Endothelial cell of umbilical vein (primary cell): ENCODE measurements around the gene ITGA6. TPM values are rescaled to one million over a fixed set of nuclear protein-coding genes. Genes with fewer than 3 reads are reported as not detected.

Source experiments
- BruUV-seq: library from RNA; stranded (reverse); fragments of 400-500 nt; replicated peaks from 2 replicates; lab custom pipeline; 2021; lab: Mats Ljungman, UMichigan
- CTCF ChIA-PET: fragments of 300-600, 350-600 bp; sonication (Branson Sonifier 250); formaldehyde crosslinking; loops from one replicate; lab custom pipeline; 2021; ENCODE audit warnings: antibody characterized with exemption, inconsistent platforms; lab: Charles Lee
- POLR2A ChIA-PET: fragments of 300-600, 350-600 bp; sonication (Branson Sonifier 250); formaldehyde crosslinking; loops from one replicate; lab custom pipeline; 2021; ENCODE audit warnings: antibody characterized with exemption, inconsistent platforms; lab: Charles Lee
- DNase-seq: peaks from one replicate; pipeline ENCODE4 v3.0.0-alpha.2; 2011; ENCODE audit warnings: low read depth, low spot score
- FAIRE-seq: peaks from 2 replicates; lab custom pipeline; 2011; peaks lifted over from hg19 to GRCh38; lab: Jason Lieb, UNC
- H2AFZ ChIP-seq: 2 replicates; pipeline ENCODE4 v1.6.0; 2012; ENCODE audit warnings: low read depth, low read length, control low read depth, inconsistent platforms
- H3K27ac ChIP-seq: 2 replicates; pipeline ENCODE4 v1.5.1; 2011; ENCODE audit warnings: low read depth, mild to moderate bottlenecking, control low read depth, low read length, moderate library complexity; ENCODE audit not compliant: insufficient read depth
- H3K27me3 ChIP-seq, 2 experiments: 2 replicates each; pipeline versions ENCODE4 v1.6.0 to v1.6.1; 2011; ENCODE audit warnings: low read length in 2 of 2, mixed read lengths in 1 of 2; ENCODE audit not compliant: control insufficient read depth in 2 of 2, insufficient read depth in 2 of 2
- H3K36me3 ChIP-seq, 2 experiments: 2 replicates in 1 of 2; 3 replicates in 1 of 2; pipeline ENCODE4 v1.5.1; 2011; ENCODE audit warnings: low read length in 2 of 2, mild to moderate bottlenecking in 1 of 2, moderate library complexity in 1 of 2; ENCODE audit not compliant: control insufficient read depth in 2 of 2, insufficient read depth in 2 of 2; ENCODE audit errors: extremely low read depth in 1 of 2
- H3K4me1 ChIP-seq: 3 replicates; pipeline ENCODE4 v1.5.1; 2011; ENCODE audit warnings: mild to moderate bottlenecking, low read length; ENCODE audit not compliant: control insufficient read depth, insufficient read depth; ENCODE audit errors: extremely low read depth
- H3K4me2 ChIP-seq: 2 replicates; pipeline ENCODE4 v1.6.1; 2011; ENCODE audit warnings: low read length, control low read depth, mixed read lengths; ENCODE audit not compliant: insufficient read depth
- H3K4me3 ChIP-seq, 3 experiments: fragments of 200-600 bp in 1 of 3; sonication (generic), shearing (Covaris generic) in 1 of 3; replicated peaks in 1 of 3; 2 replicates each; pipeline ENCODE4 v1.5.1; 2011 to 2016; ENCODE audit warnings: control low read depth in 3 of 3, low read length in 3 of 3, mild to moderate bottlenecking in 2 of 3, inconsistent platforms in 1 of 3, low read depth in 1 of 3, moderate library complexity in 1 of 3; ENCODE audit not compliant: insufficient read depth in 1 of 3
- H3K79me2 ChIP-seq: 2 replicates; pipeline ENCODE4 v1.6.0; 2012; ENCODE audit warnings: low read length, inconsistent platforms; ENCODE audit not compliant: control insufficient read depth, insufficient read depth
- H3K9ac ChIP-seq: replicated peaks from 2 replicates; pipeline ENCODE3; 2011; ENCODE audit warnings: low read length, control low read depth; ENCODE audit not compliant: insufficient read depth; ENCODE audit errors: extremely low read depth
- H3K9me1 ChIP-seq: replicated peaks from 3 replicates; pipeline ENCODE4 v1.6.0; 2011; ENCODE audit warnings: mild to moderate bottlenecking, low read length; ENCODE audit not compliant: control insufficient read depth, insufficient read depth; ENCODE audit errors: extremely low read depth
- H3K9me3 ChIP-seq: replicated peaks from 2 replicates; pipeline ENCODE4 v1.5.1; 2012; ENCODE audit warnings: low read length, inconsistent platforms; ENCODE audit not compliant: control insufficient read depth, insufficient read depth
- H4K20me1 ChIP-seq: replicated peaks from 2 replicates; pipeline ENCODE3; 2011; ENCODE audit warnings: mild to moderate bottlenecking, low read length; ENCODE audit not compliant: control insufficient read depth, insufficient read depth; ENCODE audit errors: extremely low read depth
- EZH2 ChIP-seq: IDR thresholded peaks from 2 replicates; pipeline ENCODE4 v1.6.1; 2012; ENCODE audit warnings: borderline replicate concordance, low read depth, mild to moderate bottlenecking, moderate library complexity, low read length, inconsistent platforms; ENCODE audit not compliant: severe bottlenecking
- FOS ChIP-seq: IDR thresholded peaks from 2 replicates; pipeline ENCODE4 v1.6.1; 2011; ENCODE audit warnings: mild to moderate bottlenecking, low read length, moderate library complexity, borderline replicate concordance; ENCODE audit not compliant: insufficient read depth
- GATA2 ChIP-seq: IDR thresholded peaks from 2 replicates; pipeline ENCODE4 v1.7.0; 2011; ENCODE audit warnings: low read depth, mild to moderate bottlenecking, moderate library complexity, mixed read lengths, low read length; ENCODE audit not compliant: insufficient read length, insufficient read depth
- JUN ChIP-seq: IDR thresholded peaks from 2 replicates; pipeline ENCODE4 v1.6.1; 2011; ENCODE audit warnings: borderline replicate concordance, low read depth; ENCODE audit not compliant: insufficient read length, insufficient read depth
- MYC ChIP-seq: IDR thresholded peaks from one replicate; pipeline ENCODE4 v1.6.1; 2011; ENCODE audit warnings: mild to moderate bottlenecking, low read depth, low read length
- POLR2A ChIP-seq: IDR thresholded peaks from 2 replicates; pipeline ENCODE4 v1.6.1; 2012; ENCODE audit warnings: low read depth, mild to moderate bottlenecking, control low read depth, low read length
- POLR2AphosphoS5 ChIP-seq: IDR thresholded peaks from 2 replicates; pipeline ENCODE4 v1.6.1; 2012; ENCODE audit warnings: low read depth, mild to moderate bottlenecking, control low read depth, low read length, moderate library complexity; ENCODE audit not compliant: insufficient read depth
- dilution Hi-C: fragments of 300-500 bp; cut with MboI; formaldehyde crosslinking; loops from one replicate; pipeline ENCODE4 v1.15.0; 2019; ENCODE audit warnings: low sequenced_read_pairs; ENCODE audit not compliant: extremely low pct_ligation_motif_present
- intact Hi-C: fragments of 100-400 bp; cut with micrococcal nuclease; formaldehyde crosslinking; loops from one replicate; pipeline ENCODE4 v1.10.0; 2022
- polyA plus RNA-seq, 4 experiments: library from polyadenylated mRNA; depleted of rRNA in 3 of 4; stranded (reverse) in 3 of 4; unstranded in 1 of 4; fragments of >200 nt; gene quantifications; 2 replicates each; pipeline versions ENCODE4 v1.2.1 to v1.2.3, GENCODE V29; 2011 to 2012; ENCODE audit warnings: missing spikeins in 1 of 4
- total RNA-seq: library from RNA; stranded (reverse); gene quantifications from 2 replicates; pipeline ENCODE4 v1.2.3, GENCODE V29; 2021
- TF ChIP-seq, protein P1 (sequence below): IDR thresholded peaks from 2 replicates; pipeline ENCODE4 v1.6.1; 2011; ENCODE audit not compliant: insufficient read depth, insufficient read length
- TF ChIP-seq, protein P2 (sequence below), 2 donors: IDR thresholded peaks; 1 replicate in 1 of 2; 2 replicates in 1 of 2; pipeline ENCODE4 v1.5.1; 2011; ENCODE audit warnings: low read length in 2 of 2, mild to moderate bottlenecking in 2 of 2, moderate library complexity in 2 of 2, control low read depth in 1 of 2, inconsistent platforms in 1 of 2, low read depth in 1 of 2; ENCODE audit not compliant: insufficient read depth in 1 of 2; ENCODE audit errors: extremely low read depth in 1 of 2

Gene ITGA6
- total and polyA plus RNA-seq, 2 donors (not counting 3 experiments of a cell fraction or from before 2014, with no cell fraction given) = 24.9 to 208 TPM

DNA sequence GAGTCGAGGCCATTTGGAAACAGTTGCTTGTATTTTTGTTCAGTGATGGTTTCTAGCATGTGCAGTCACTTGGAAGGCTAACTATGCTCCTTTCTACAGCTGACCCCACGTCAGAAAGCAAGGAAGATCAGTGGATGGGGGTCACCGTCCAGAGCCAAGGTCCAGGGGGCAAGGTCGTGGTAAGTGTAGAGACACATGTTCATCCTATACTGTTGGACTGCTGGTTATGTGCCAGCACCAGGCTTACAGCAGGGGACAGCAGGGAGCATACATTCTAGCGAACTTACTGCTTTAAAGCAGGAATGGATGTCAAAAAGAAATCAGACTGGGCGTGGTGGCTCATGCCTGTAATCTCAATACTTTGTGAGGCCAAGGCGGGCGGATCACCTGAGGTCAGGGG, 40.0 kb downstream of the ITGA6 start:
- H3K9ac ChIP-seq = no peak overlapping the region
- no peak overlapping the region for H3K4me2 ChIP-seq
- CTCF ChIA-PET = interaction anchor here (0.8 to 10.2 kb wide), 9 partner anchors 17 to 362 kb away, joined by 3 to 263 read pairs (median 4); no protein-coding TSS in a partner anchor
- no peaks in the 10 kb centered on the region for H3K9me3 ChIP-seq
- no peaks in the 10 kb centered on the region for H3K9me1 ChIP-seq
- TF ChIP-seq EZH2 (no peak), POLR2AphosphoS5 (no peak), GATA2 (no peak), POLR2A (no peak), JUN (no peak), MYC (no peak), FOS (no peak)
- TF ChIP-seq, protein P1, sequence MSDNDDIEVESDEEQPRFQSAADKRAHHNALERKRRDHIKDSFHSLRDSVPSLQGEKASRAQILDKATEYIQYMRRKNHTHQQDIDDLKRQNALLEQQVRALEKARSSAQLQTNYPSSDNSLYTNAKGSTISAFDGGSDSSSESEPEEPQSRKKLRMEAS = no peak
- TF ChIP-seq, protein P2, sequence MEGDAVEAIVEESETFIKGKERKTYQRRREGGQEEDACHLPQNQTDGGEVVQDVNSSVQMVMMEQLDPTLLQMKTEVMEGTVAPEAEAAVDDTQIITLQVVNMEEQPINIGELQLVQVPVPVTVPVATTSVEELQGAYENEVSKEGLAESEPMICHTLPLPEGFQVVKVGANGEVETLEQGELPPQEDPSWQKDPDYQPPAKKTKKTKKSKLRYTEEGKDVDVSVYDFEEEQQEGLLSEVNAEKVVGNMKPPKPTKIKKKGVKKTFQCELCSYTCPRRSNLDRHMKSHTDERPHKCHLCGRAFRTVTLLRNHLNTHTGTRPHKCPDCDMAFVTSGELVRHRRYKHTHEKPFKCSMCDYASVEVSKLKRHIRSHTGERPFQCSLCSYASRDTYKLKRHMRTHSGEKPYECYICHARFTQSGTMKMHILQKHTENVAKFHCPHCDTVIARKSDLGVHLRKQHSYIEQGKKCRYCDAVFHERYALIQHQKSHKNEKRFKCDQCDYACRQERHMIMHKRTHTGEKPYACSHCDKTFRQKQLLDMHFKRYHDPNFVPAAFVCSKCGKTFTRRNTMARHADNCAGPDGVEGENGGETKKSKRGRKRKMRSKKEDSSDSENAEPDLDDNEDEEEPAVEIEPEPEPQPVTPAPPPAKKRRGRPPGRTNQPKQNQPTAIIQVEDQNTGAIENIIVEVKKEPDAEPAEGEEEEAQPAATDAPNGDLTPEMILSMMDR (IDR thresholded peaks at IDR 0.05; ENCODE audit: extremely low read depth in 1 of 2, insufficient read depth in 1 of 2, low read depth in 1 of 2, low read length in 2 of 2) = no peak
- BruUV-seq = no TSS peak
- DNase-seq (no peak), FAIRE-seq (no peak)
- no peak overlapping the region for H3K4me3 ChIP-seq
- H3K4me1 ChIP-seq = peaks cover 20% of the 10 kb centered on the region
- H3K27me3 ChIP-seq = no peaks in the 10 kb centered on the region
- H3K27ac ChIP-seq = no peak overlapping the region
- H2AFZ ChIP-seq = no peak overlapping the region
- dilution Hi-C loops (no loop called here), intact Hi-C loops (loop anchor here (10.0 kb wide), 1 partner anchor 763 kb away; no protein-coding TSS in a partner anchor)
- H4K20me1 ChIP-seq = no peaks in the 10 kb centered on the region
- peaks cover 0 to 3% of the 10 kb centered on the region in 2 experiments for H3K36me3 ChIP-seq
- POLR2A ChIA-PET = no interaction called here
- H3K79me2 ChIP-seq = peaks cover 26% of the 10 kb centered on the region
